NT2/D1 (cell line): ENCODE measurements around the gene STAT4.

Experiments used
- SUZ12 ChIP-seq: IDR thresholded peaks from 2 replicates; pipeline ENCODE4 v1.6.1; 2011; ENCODE audit not compliant: insufficient read length, insufficient read depth; ENCODE audit errors: extremely low read depth
- YY1 ChIP-seq: IDR thresholded peaks from 2 replicates; pipeline ENCODE4 v1.6.1; 2011; ENCODE audit not compliant: insufficient read length, insufficient read depth
- ZNF274 ChIP-seq: IDR thresholded peaks from 2 replicates; pipeline ENCODE4 v1.6.1; 2011; ENCODE audit warnings: mild to moderate bottlenecking, low read depth, low read length

GRCh38 chr2:191059308-191059707 lies 91.5 kb downstream of the STAT4 start:
- TF ChIP-seq SUZ12 (no peak), YY1 (no peak), ZNF274 (no peak)
